Cortex of kidney (tissue), 1 donor: ENCODE data around the gene ZNF714.
"Not testable (repeated sequence)": the region's sequence is repeated elsewhere in the genome, so short reads cannot be mapped to it uniquely, and the experiment has no call there.

ENCODE experiments used
- DNase-seq: peaks from one replicate; lab custom pipeline; 2025; lab: John Stamatoyannopoulos, UW

The ZNF714 gene

DNA sequence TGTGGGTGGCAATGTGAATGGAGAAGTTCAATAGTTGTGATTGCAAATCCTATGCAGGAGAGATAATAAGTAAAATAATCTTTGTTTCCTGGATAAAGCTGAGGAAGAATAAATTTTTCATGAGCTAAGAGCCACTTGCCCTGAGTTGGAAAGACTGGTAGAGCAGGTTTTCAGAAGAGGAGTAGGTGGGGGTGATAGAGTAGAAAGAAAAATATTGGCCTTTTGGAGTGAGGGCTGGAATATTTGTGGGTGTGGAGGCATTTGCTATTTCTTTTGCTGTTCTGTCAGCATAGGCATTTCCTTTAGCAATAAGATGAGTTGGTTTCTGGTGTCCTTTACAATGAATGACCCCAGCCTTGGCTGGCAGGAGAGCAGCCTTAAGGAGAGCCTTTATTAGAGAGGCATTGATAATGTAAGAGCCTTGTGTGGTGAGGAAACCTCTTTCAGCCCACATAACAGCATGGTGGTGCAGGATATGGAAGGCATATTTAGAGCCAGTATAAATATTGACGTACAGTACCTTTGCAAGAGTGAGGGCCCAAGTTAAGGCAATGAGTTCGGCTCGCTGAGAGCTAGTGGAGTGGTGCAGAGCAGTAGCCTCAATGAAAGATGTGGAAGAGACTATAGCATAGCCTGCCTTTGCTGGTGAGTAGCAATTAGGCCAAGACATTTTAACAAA, 48.2 kb downstream of the ZNF714 start:
- no peak for DNase-seq

DNA sequence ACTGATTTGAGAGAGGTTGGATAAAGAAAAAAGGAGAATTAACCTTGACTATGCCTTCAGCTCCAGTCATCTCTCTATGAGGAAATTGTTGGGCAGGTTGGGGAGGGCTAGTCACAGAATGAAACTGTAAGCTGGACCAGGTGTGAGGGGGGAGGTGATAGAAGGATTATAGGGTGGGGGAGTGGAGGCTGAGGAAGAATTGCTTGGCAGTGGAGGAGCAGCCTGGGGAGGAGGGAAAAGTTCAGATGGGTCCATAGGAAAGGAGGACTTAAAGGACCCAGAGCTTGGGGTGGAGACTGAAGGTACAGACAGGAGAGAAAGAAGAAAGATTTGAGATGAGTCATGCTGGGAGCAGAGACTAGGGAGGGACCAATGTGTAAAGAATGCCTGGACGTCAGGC, 51.6 kb downstream of the ZNF714 start:
- no peak for DNase-seq

DNA sequence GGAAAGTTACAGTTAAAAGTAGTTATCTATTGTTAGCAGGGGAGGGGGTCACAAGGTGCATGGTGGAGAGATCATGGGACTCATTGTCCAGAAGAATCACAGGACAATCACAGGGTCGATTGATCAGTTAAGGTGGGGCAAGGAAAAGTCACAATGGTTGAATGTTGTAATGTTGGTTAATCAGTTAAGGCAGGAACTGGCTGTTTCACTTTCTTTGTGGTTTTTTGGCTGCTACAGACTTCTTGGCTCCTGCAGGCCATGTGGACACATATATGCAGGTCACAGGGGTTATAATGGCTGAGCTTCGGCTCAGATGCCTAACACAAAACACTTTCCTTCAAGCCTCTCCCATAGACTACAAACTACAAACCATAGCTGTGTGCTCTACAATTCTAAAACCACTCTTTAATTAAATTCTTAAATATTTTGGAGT, 52.9 kb downstream of the ZNF714 start:
- DNase-seq, result no peak

DNA sequence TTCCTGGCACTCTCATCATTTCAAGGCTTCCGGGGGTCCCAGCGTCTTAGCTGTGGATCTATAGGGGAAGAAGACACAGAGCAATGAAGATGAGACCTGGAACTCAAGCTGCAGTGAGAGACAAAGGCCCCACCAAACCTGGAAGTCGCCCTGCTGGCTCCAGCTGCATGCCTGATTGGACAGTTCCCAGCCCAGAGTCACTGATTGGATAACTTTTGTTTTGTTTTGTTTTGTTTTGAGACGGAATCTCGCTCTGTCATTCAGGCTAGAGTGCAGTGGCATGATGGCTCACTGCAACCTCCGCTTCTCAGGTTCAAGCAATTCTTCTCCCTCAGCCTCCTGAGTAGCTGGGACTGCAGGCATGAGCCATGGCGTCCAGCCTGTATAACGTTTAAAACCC, 53.4 kb downstream of the ZNF714 start:
- DNase-seq, result no peak

DNA sequence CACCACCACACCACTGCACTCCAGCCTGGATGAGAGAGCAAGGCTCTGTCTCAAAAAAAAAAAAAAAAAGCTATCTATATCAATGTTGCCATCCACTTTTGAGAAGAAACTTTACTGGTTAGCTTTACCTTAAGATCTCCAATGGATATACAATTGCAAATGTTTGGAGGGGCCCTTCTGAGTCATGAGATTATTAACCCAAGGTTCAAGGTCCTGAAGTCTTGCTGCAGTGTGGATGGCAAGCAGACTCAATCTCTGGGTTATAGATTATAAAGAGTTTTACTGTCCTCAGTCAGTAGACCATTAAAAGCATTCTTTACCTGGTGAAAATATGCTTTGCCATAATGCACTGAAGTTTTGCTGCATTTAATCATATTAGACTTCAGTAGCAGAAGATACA, 56.1 kb downstream of the ZNF714 start:
- DNase-seq, result no peak

DNA sequence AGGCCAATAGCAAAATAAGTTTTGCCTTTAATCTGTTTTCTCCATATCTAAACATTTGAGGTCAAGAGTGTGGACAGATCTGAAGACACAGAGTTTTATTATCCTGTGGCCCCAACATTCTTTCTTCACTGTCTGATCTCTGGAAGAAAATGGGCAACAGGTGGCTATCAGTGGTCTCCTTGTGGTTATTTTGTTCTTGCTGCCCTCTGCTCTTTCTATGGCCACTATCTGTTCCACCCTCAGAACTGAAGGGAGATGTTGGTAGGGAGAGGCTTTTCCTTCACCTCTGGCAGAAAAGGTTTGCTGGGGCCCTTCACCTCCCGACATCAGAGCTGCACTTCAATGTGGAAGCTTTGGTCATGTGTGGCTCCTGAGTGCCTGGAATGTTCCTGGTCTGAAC, 59.0 kb downstream of the ZNF714 start:
- DNase-seq, result not testable (repeated sequence)

DNA sequence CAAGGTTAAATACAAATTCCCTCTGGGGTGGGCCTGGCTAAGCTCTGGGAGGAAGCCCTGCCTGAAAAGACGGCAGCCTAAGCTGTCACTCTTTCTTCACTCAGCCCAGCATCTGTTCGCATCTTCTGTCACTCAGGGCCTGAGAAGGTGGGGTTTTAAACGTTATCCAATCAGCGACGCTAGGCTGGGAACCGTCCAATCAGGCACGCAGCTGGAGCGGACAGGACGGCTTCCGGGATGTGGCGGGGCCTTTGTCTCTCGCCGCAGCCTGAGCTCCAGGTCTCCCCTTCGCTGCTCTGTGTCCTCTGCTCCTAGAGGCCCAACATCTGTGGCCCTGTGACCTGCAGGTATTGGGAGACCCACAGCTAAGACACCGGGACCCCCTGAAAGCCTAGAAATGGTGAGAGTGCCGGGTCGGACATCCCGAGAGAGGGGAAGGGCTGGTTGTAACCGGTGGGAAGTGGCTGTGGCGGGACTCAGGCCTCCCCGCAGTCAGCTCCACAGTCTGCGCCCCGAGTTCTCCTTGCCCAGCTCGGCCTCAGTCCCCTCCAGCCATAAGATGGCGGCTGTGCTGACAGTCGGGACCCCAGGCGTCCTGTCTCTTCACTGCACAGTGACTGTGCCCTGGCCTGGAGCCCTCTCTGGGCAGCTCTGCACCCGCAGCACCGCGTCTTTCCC, 59.9 kb downstream of the ZNF714 start, which contains the start of gene ZNF431:
TSS of gene ZNF431 (plus strand) at position 254 of the 678 bp plus-strand sequence. CDS start at position 398, 144 bp downstream.
- peak; percentile 10 for DNase-seq

DNA sequence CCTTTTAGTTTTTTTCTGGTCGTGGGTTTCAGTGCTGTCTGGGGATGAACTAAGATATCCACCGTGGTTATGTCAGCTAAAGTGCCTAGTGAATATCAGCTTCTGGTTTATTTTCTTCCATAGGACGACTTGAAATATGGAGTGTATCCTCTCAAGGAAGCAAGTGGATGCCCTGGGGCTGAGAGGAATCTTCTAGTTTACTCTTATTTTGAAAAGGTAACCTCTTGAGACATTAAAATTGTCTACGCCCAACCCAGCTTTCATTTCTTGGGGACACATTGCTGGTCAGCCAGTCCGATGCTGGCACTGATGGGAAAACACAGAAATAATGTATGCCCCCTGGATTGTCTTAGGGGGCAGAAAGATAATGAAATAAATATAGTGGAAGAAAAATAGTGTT, 61.4 kb downstream of the ZNF714 start:
- no peak for DNase-seq

DNA sequence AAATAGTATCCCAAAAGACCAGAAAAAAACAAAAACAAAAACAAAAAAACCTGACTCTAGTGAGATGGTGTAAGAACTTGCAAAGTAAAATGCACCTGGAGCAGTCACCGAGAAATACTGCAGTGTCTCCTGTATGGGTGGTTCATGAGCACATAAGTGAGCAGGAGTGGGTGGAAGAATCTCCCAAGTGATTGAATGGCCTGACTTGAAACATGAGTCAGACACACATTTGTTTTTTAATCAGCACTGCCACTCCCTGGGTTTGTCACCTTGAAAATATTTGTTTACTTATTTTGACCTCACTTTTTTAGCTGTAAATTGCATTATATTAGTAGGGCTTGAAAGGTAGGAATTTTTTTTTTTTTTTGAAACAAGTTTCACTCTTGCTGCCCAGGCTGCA, 61.9 kb downstream of the ZNF714 start:
- no peak for DNase-seq

DNA sequence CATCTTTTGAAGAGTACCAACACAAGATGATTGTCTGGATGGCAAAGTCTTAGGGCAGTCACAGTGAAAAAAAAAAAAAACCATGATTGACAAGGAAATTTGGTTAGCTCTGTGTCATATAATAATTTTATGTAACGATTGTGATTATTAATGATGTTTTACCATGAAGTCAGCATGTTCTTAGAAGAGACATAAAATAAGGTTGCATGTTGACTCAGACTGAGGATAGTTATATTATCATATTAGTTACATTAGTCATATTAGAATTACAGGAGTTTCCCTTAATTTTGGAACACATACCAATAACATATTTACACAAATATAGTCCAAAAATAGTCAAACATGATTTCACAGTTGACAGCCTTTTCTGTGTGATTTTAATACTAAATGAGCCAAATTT, 65.5 kb downstream of the ZNF714 start:
- DNase-seq, result no peak

DNA sequence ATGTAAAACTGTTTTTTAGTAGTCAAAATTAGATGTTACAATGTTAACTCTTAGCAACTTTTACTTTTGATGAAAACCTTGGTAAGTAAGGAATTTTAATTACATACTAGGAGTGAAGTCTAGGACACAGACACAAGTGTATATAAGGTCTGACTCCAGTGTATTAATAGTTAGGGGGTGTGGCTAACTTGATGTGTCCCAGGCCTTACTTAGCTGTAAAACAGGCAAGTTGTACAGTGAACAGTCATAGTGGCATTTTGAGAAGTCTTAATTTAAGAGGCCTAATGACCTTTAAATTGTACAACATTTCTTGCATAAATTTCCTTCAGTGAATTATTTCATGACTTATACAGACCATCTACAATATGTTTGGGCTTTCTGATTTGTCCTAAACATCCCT, 66.7 kb downstream of the ZNF714 start:
- no peak for DNase-seq

DNA sequence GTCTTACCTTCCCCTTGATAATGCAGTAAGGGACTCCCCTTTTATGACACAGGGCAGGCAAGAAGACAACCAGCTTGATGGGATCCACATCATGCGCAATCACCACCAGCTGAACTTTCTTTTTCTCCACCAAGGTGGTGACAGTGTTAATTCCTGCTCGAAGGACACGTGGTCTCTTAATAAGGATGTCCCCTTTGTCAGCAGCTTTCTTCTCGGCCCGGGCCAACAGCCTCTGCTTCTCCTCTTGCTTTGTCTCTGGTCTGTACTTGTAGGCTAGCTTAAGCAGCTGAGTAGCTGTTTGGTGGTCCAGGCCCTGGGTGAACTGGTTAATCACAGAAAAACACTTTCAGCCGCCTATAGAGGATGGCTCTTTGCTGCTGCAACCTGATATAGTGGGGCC, 67.9 kb downstream of the ZNF714 start:
- DNase-seq, result no peak

DNA sequence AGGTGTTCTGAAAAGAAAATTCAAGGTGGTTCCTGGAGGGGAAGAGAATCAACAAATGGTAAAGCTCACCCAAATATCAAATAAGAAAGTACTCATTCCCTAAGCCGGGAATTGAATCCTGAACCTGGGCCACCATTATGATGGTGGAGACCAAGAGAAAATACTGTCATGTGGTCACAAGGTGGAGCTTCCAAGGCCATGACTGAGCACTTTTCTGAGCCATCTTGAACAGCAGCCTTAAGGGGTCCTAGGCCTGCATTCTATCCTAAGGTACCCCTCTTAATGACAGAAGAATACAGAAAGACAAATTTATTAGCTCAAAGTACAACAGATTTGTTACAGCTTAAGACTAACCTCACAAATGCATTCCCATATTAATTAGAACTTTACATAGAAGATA, 69.5 kb downstream of the ZNF714 start:
- DNase-seq, result no peak

DNA sequence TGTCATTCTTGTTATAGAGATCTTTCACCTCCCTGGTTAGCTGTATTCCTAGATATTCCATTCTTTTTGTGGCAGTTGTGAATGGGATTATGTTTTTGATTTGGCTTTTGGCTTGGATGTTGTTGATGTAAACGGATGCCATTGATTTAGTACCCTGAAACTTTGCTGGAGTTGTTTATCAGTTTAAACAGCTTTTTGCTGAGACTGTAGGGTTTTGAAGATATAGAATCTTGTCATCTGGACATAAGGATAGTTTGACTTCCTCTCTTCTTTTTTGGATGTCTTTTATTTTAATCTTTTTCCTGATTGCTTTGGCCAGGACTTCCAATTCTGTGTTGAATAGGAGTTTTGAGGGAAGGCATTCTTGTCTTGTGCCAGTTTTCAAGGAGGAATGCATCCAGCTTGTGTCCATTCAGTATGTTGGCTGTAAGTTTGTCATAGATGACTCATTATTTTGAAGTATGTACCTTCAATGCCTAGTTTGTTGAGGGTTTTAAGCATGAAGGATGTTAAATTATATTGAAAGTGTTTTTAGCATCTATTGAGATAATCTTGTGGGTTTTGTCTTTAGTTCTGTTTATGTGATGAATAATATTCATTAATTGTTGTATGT, 76.6 kb downstream of the ZNF714 start:
- no peak for DNase-seq

DNA sequence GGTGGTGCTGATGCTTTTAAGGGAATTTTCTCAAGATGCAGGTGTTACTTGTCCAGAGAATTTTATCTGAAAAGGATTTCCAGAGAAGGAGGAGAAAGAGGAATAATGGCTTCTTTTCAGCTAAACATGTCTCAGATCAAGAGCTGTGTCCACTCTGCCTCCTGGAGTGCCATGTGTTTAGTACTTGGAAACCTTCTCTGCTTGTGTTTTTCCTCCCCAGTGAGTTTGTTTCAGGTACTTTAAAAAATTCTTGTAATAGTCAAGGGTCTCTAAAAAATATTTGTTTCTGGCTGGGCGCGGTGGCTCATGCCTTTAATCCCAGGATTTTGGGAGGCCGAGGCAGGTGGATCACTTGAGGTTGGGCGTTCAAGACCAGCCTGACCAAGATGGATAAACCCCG, 82.5 kb downstream of the ZNF714 start:
- DNase-seq, result no peak

DNA sequence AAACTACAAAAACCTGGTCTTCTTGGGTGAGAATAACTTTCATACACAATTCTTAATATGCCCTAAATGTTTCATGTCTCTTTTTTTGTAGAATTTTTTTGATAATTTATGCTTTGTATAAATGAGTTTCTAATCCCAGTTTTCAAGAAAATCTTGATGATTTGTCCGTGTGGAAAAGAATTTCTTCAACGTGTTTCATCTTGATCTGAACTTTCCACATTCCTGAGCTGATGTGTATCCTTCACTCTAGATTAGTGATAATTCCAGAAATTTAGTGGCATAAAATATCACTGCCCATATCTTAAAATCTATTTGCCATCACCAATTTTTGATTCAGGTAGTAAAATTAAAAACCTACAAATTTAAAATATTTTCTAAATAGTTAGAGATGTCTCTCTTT, 84.4 kb downstream of the ZNF714 start:
- no peak for DNase-seq
